Measurements from ENCODE around the gene PASK.

PASK gene

DNA sequence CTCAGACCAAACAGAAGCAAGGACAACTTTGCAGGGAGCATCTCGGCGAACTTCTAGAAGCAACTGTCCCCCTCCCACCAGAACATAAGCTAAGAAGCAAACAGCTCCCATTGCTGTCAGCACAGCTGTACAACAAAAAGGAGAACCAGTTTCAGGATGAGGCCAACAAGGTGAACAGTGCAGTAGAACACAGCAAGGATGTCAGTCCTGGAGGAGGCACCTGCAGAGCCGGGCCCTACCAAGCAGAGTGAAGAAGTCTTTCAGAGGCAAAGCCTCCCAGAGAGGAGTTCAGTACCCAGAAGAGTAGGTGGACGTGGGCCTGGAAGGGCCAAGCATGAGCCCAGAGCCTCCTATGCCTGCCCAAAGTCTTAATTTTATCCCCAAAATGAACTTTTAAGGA is 1.0 kb downstream of the PASK start:
- Histone ChIP-seq H3K9me3 (ENCODE audit: low read depth, low read length) (no peaks in the 10 kb centered on the region), H3K27ac (no peak overlapping the region), H3K9ac (ENCODE audit: insufficient read length) (peak overlapping the region; percentile 82), H3K36me3 (ENCODE audit: insufficient read depth, low read length) (peaks cover 3% of the 10 kb centered on the region; the same call in 1 of the 2 replicates), H3K4me3 (peak overlapping the region; percentile 92)
- TF ChIP-seq EZH2 (IDR thresholded peaks at IDR 0.05) (no peak), POLR2AphosphoS5 (IDR thresholded peaks at IDR 0.05; ENCODE audit: borderline replicate concordance, low read depth, low read length) (no peak), FOXP2 (optimal IDR thresholded peaks at IDR 0.05; ENCODE audit: control extremely low read depth, extremely low read length, insufficient read depth) (no peak)
- no peak for DNase-seq (ENCODE audit: low read depth, low spot score)

DNA sequence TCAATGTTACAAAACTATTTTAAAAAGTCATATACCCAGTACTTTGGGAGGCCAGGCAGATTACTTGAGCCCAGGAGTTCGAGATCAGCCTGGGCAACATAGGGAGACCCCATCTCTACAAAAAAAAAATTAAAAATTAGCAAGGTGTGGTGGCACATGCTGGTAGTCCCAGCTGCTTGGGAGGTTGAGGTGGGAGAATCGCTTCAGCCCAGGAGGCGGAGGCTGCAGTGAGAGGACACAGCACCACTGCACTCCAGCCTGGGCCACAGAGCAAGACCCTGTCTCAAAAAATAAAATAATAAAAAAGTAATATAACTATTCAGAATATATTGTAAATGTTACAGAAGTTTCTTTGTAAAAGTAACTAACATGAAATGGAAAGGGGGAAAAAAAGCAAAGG is 1.9 kb downstream of the PASK start:
- Histone ChIP-seq H3K4me3 (no peak overlapping the region), H3K27ac (no peak overlapping the region), H3K9me3 (ENCODE audit: low read depth, low read length) (no peaks in the 10 kb centered on the region), H3K9ac (ENCODE audit: insufficient read length) (no peak overlapping the region), H3K36me3 (ENCODE audit: insufficient read depth, low read length) (peaks cover 3% of the 10 kb centered on the region; the same call in 1 of the 2 replicates)
- TF ChIP-seq FOXP2 (optimal IDR thresholded peaks at IDR 0.05; ENCODE audit: control extremely low read depth, extremely low read length, insufficient read depth): no peak
- no peak for TF ChIP-seq EZH2 (IDR thresholded peaks at IDR 0.05)
- TF ChIP-seq POLR2AphosphoS5 (IDR thresholded peaks at IDR 0.05; ENCODE audit: borderline replicate concordance, low read depth, low read length): no peak
- no peak for DNase-seq (ENCODE audit: low read depth, low spot score)

DNA sequence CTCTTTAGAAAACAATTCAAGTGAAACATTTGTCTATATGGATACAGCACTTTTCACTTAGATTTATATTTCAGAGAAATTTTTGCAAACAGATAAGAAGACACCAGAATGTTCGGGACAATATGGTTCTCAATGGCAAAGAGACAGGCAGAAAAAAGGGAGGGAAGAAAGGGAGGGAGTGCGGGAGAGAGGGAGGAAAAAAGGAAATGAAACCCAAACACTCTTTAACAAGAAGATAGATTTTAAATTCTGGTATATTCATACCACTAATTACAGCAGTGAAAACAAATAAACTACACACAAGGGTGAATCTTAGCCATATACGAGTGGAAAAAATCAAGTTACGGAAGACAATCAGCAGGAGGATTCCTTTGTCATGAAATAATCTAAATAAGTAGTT is 3.0 kb downstream of the PASK start:
- TF ChIP-seq FOXP2 (optimal IDR thresholded peaks at IDR 0.05; ENCODE audit: control extremely low read depth, extremely low read length, insufficient read depth) (no peak), EZH2 (IDR thresholded peaks at IDR 0.05) (no peak), POLR2AphosphoS5 (IDR thresholded peaks at IDR 0.05; ENCODE audit: borderline replicate concordance, low read depth, low read length) (no peak)
- H3K27ac ChIP-seq: no peak overlapping the region

DNA sequence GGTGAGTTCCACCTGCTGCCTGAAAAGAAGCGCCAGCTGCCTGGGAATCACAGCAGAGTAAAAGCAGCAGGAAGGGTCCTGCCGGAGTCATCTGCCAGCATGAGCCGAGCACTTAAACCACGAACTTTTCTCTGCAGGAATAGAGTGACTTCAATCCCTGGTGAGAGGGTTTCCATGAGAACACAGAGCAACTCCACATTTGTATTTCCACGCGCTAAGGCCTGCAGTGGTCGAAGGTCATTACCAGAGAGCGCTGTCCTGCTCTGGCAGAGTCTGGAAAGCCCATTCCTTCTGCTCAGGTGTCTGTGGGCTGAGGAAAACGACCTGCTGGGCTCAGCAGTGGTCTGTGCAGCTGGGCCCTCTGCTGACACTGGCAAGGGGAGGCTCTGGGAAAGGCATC is 6.7 kb downstream of the PASK start:
- H3K36me3 ChIP-seq (ENCODE audit: insufficient read depth, low read length): peaks cover 5% of the 10 kb centered on the region; the same call in 1 of the 2 replicates
- no peak overlapping the region for H3K4me3 ChIP-seq
- H3K27ac ChIP-seq: no peak overlapping the region
- TF ChIP-seq EZH2 (IDR thresholded peaks at IDR 0.05) (no peak), POLR2AphosphoS5 (IDR thresholded peaks at IDR 0.05; ENCODE audit: borderline replicate concordance, low read depth, low read length) (no peak), FOXP2 (optimal IDR thresholded peaks at IDR 0.05; ENCODE audit: control extremely low read depth, extremely low read length, insufficient read depth) (no peak)
- H3K9me3 ChIP-seq (ENCODE audit: low read depth, low read length): no peaks in the 10 kb centered on the region
- no peak overlapping the region for H3K9ac ChIP-seq (ENCODE audit: insufficient read length)
- DNase-seq (ENCODE audit: low read depth, low spot score): no peak

More for the DNA sequence above, 3.0 kb downstream of the PASK start:
- H3K36me3 ChIP-seq (ENCODE audit: insufficient read depth, low read length): peaks cover 3% of the 10 kb centered on the region; the same call in 1 of the 2 replicates
- H3K9ac ChIP-seq (ENCODE audit: insufficient read length): peak overlapping the region; percentile 28
- DNase-seq (ENCODE audit: low read depth, low spot score): no peak
- H3K9me3 ChIP-seq (ENCODE audit: low read depth, low read length): no peaks in the 10 kb centered on the region
- peak overlapping the region; percentile 24; the same call in 1 of the 2 replicates for H3K4me3 ChIP-seq

DNA sequence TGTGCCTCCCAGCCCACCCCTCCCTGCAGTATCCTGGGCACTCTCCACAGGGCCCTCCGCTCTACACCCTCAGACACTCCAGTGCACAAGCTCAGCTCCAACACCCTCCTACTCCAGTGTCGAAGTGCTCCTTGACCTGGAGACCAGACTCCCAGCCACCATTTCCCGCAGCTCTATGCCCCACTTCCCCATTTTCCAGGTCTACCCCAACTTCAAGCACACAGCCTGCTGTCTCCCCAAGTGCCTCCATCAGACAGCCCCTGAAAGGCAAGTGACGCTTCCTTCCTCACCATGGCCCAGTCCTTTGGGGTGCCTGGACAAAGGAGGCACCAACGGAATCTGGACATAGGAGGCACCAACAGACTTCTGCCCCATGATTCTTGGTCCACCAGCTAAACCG is 7.2 kb downstream of the PASK start:
- Histone ChIP-seq H3K9me3 (ENCODE audit: low read depth, low read length) (no peaks in the 10 kb centered on the region), H3K36me3 (ENCODE audit: insufficient read depth, low read length) (peaks cover 5% of the 10 kb centered on the region; the same call in 1 of the 2 replicates), H3K9ac (ENCODE audit: insufficient read length) (no peak overlapping the region), H3K27ac (no peak overlapping the region), H3K4me3 (no peak overlapping the region)
- DNase-seq (ENCODE audit: low read depth, low spot score): no peak
- TF ChIP-seq EZH2 (IDR thresholded peaks at IDR 0.05) (no peak), POLR2AphosphoS5 (IDR thresholded peaks at IDR 0.05; ENCODE audit: borderline replicate concordance, low read depth, low read length) (no peak), FOXP2 (optimal IDR thresholded peaks at IDR 0.05; ENCODE audit: control extremely low read depth, extremely low read length, insufficient read depth) (no peak)

DNA sequence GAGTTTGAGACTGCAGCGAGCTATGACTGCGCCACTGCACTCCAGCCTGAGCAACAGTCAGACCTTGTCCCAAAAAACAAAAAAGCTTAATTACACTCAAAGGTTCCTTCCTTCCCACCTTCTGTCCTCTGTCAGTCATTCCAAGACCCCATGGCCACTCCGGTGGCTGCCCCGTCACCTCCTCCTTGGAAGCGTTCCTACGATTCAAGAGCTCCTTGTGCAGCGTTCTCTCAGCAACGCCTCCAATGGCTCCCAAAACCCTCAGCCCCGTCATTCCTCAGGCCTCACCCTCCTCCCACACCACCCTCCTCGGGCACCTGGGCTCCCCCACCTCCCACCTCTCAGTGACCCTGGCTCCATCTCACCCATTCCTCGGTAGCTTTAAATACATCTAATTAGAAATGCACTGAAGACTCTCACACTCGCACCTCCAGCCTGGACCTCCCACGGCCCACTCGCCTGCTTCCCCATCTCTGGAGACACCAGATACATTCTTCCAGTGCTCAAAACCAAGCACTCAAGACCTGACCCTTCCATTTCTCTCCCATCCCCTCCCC is 8.0 kb downstream of the PASK start:
- Histone ChIP-seq H3K4me3 (no peak overlapping the region), H3K36me3 (ENCODE audit: insufficient read depth, low read length) (peaks cover 12% of the 10 kb centered on the region; the same call in 1 of the 2 replicates), H3K9ac (ENCODE audit: insufficient read length) (no peak overlapping the region), H3K27ac (no peak overlapping the region), H3K9me3 (ENCODE audit: low read depth, low read length) (no peaks in the 10 kb centered on the region)
- TF ChIP-seq POLR2AphosphoS5 (IDR thresholded peaks at IDR 0.05; ENCODE audit: borderline replicate concordance, low read depth, low read length): no peak
- no peak for TF ChIP-seq EZH2 (IDR thresholded peaks at IDR 0.05)
- TF ChIP-seq FOXP2 (optimal IDR thresholded peaks at IDR 0.05; ENCODE audit: control extremely low read depth, extremely low read length, insufficient read depth): no peak
- no peak for DNase-seq (ENCODE audit: low read depth, low spot score)

DNA sequence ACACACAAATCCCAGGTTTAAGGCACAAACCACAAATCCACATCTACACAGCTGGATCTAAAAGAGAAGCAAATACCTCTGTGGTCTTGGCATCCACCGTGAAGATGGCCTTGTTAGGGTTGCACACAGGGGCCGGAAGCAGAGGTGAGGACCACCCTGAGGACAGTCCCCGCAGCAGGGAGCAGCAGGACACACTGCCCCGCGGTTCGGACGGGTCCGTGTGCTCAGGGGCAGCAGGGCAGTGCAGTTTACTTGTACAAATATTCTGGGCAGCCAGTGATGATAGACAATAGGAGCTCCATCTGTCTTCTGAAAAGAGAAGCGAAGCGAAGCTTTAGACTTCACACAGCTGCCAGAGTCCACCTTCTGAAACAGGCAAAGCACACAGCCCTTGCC is 8.8 kb downstream of the PASK start:
- Histone ChIP-seq H3K9ac (ENCODE audit: insufficient read length) (no peak overlapping the region), H3K9me3 (ENCODE audit: low read depth, low read length) (no peaks in the 10 kb centered on the region), H3K4me3 (no peak overlapping the region), H3K36me3 (ENCODE audit: insufficient read depth, low read length) (peaks cover 15% of the 10 kb centered on the region; the same call in 1 of the 2 replicates), H3K27ac (no peak overlapping the region)
- TF ChIP-seq FOXP2 (optimal IDR thresholded peaks at IDR 0.05; ENCODE audit: control extremely low read depth, extremely low read length, insufficient read depth) (no peak), POLR2AphosphoS5 (IDR thresholded peaks at IDR 0.05; ENCODE audit: borderline replicate concordance, low read depth, low read length) (no peak), EZH2 (IDR thresholded peaks at IDR 0.05) (no peak)
- no peak for DNase-seq (ENCODE audit: low read depth, low spot score)

DNA sequence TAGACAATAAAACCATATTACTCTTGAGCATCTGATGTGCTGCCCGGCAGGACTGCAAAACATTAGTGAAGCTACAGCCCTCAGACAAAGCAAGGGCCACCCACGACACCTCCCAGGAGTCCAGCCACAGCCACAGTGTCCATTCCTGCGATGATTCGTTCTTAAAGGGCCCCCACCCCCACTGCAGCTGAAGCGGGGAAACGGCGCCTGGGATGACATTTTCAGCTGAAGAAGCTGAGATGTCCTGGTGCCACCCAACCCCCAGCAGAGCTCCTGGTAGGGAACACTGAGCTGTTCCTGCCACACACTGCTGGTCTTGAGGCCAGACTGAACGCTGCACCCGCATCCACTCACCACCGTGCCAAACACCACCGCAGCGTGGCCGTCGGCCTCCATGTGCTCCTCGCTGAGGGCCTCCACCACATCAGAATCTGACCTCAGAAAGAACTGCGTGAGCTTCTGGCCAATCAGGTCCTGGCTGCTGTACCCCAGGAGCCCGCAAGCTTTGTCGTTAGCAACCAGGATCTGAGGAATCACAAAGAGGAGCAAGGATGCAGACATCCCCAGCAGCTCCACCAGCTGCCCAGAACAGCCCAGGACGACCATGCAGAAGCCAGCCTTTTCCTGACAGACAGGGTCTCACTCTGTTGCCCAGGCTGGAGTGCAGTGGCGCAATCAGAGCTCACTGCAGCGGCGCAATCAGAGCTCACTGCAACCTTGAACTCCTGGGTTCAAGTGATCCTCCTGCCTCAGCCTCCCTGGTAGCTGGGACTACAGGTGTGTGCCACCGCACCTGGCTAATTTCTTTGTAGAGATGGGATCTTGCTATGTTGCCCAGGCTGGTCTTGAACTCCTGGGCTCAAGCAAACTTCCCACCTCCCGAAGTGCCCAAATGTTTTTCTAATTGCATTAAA is 9.5 kb downstream of the PASK start:
- Histone ChIP-seq H3K27ac (no peak overlapping the region), H3K4me3 (no peak overlapping the region), H3K9ac (ENCODE audit: insufficient read length) (no peak overlapping the region), H3K9me3 (ENCODE audit: low read depth, low read length) (no peaks in the 10 kb centered on the region), H3K36me3 (ENCODE audit: insufficient read depth, low read length) (peaks cover 20% of the 10 kb centered on the region; the same call in 1 of the 2 replicates)
- no peak for DNase-seq (ENCODE audit: low read depth, low spot score)
- no peak for TF ChIP-seq EZH2 (IDR thresholded peaks at IDR 0.05)
- no peak for TF ChIP-seq POLR2AphosphoS5 (IDR thresholded peaks at IDR 0.05; ENCODE audit: borderline replicate concordance, low read depth, low read length)
- no peak for TF ChIP-seq FOXP2 (optimal IDR thresholded peaks at IDR 0.05; ENCODE audit: control extremely low read depth, extremely low read length, insufficient read depth)
